GM18517 (cell line): ENCODE data around the gene ABHD15.

Experiments used
- ATAC-seq: cut with Tn5 transposase; IDR thresholded peaks from one replicate; pipeline ENCODE4 v1.9.1; 2021; ENCODE audit warnings: mild to moderate bottlenecking, moderate library complexity; ENCODE audit not compliant: unreplicated experiment

Gene ABHD15

DNA sequence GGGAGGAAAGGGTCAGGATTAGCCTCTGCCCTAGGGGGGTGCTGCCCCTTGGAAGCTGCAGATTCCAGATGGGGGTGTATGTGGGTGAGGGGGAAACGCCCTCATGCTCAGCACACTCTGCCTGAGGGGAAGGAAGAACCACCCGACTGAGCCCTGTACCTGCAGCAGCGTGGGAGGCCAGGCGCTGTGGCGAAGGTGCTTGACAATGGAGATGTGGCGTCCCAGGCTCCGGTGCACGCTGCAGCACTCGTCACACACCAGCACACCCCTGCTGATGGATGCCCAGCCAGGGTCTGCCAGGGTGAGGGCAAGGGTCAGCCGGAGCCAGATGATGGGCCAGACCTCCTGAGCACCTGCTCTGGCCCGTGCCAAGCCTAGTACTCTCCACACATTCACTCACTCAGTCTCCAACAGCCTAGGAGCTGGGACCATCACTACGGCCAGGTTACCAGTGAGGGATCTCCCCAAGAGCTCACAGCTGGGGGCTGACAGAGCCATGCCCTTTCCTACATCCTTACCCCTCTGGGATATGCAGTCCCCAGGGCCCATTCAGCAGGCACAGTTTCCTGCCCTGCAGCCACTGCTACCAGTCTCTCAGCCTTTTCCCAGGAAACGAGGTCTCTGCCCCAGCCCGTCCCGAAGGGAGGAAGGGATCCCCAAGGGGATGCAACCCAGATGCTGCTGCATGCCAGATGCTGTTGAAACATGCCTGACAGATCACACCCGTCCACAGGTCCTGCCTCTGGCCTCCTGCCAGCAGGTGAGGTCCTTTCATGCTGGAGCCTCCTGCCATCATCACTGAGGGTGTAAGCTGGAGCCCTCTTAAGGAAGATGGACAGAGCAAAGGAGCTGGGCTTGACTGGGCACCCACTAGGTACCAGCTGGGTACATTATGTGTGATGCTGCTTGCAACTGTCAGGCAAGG is 16.7 kb upstream of the ABHD15 start:
- ATAC-seq: no peak

DNA sequence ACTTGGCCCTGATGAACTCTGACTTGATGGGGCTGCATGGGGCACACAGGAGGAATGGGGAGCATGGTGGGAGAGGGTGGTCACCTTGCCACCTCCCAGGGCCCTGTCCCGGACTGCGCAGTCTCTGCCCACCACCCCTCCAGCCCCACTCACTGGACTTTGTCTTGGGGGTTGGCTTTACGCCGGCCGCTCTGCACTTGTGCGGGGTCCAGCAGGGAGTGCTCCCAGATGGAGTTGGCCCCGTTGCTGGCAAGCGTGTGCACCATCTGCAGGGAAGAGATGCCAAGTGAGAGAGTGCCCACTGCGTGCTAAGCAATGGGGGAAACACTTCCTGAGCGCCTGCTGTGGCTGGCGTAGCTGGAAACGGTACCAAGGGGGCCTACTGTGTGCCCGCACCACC is 15.9 kb upstream of the ABHD15 start:
- ATAC-seq: no peak

DNA sequence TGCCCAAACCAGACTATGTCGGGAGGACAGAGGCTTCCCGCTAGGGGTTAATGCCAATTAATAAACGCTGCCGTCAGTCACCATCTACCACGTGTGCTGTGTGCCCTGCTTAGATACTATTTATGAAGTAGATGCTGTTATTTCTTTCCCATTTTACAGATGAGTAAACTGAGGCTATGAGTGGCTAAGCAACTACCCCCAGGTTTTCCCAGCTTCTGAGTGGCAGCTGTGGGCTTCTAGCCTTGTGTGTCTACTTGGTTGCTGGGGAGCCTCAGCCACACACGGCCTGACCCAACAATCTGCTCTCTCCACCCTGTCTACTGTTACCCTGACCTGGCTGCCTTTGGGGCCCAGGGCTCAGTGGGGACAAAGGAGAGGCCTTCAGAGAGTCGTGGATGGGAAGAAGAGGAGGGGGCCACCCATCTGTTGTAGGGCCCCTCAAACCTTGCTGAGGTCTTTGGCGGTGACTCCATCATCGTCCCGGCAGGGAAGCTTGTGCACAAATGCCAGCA is 15.5 kb upstream of the ABHD15 start:
- no peak for ATAC-seq

DNA sequence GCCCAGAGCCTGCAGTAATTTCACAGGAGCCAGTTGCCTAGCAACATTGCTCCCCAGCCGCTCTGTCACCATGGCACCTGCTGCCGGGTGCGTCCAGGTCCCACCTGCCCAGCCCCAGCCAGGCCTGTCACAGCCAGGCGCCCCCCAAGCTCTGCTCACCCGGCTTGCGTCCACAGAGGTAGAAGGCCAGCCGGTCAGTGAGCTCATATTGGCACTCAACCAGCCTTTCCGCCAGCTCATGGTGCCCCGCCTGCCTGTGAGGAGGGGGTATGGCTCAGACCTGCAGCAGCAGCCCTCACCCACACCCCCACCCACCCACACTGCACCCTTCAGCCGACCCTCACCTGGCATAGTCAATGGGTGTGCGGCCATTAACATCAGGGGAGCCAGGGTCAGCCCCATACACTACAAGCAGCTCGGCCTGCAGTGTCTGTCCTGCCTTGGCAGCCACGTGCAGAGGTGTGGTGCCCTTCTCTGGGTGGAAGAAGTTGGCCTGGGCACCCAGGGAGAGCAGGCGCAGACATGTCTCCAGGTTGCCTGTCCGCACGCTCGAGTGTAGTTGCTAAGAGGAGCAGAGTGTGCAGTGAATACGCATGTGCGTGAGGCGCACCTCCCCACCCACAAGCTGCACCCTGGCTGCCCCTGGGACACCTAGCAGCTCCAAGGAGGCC is 14.9 kb upstream of the ABHD15 start:
- ATAC-seq: no peak

DNA sequence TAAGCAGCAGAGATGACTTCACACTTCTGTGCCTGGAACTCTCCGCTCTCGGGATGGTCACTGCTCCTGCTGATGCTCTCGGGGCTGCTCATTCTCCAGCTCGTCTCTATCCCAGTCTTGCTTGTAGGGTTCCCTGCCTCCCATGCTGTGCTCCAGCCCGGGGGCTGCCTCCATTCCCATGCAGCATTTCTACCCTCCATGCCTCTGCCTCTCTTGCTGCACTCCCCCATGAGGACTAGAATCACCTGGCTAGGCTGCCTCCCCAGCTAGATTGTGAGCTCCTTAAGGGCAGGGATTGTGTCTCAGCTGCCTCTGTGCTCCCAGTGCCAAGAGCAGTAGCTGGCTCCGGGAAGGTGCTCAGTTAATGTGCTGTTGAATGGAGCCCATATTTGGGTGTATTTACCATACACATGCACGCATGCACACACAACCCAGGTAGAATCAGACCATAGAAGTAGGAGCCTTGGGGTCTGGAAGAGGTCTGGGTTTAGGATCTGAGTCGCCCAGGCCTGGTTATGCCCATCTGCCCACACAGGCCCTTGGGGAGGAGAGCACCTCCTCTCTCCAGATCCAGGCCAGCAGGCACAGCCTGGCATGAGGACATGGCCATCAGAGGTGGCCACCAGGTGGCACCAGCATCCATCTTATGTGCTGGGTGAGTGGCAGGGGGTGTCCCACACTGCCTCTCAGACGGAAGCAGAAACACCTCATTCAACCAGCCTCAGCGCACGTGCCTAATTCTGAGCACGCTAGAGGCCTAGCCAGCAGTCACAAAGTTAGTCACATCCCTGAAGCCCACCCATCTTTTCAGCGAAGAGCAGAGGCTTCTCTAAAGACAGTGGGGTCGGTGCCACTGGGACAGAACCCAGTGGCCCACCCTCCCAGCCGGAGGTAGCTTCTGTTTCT is 13.3 kb upstream of the ABHD15 start:
- ATAC-seq: peak; percentile 73

DNA sequence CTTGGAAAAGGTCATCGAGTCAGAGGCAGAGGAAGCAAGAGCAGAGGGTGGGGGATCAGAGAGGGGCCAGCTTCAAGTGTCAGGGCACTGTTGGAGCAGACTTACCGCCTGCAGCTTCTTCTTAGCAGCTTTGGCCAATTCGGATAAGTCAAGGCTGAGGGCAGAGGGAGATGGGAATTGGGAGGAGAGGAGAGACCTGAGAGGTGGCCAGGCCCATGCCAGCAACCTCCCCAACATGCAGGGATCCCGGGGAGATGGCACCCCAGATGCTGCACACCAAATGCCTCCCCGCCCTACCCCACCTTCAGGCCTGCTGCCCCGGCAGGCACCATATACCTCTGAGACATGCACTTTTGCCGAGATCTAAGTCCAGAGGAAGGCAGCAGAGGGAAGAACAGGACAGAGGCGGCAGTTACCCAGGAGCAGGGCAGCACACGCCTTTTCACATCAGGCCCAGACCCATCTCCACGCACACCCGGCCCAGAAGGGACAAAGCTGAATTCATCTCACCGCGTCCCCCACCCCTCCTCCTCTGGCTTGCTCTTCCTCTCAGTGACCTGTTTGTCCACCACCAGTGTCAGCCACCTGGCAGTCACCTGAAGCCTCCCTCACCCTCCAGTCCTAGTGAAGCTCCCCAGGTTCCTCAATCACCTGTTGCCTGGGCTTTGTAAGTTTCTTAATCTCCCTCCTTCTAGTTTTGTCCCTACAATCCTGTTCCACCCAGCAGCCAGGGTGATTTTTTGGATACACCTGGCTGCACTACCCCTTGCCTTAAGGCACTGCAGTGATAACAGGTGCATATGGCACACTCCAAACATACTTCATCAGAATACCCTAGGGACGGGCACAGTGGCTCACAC is 12.0 kb upstream of the ABHD15 start:
- ATAC-seq: no peak

DNA sequence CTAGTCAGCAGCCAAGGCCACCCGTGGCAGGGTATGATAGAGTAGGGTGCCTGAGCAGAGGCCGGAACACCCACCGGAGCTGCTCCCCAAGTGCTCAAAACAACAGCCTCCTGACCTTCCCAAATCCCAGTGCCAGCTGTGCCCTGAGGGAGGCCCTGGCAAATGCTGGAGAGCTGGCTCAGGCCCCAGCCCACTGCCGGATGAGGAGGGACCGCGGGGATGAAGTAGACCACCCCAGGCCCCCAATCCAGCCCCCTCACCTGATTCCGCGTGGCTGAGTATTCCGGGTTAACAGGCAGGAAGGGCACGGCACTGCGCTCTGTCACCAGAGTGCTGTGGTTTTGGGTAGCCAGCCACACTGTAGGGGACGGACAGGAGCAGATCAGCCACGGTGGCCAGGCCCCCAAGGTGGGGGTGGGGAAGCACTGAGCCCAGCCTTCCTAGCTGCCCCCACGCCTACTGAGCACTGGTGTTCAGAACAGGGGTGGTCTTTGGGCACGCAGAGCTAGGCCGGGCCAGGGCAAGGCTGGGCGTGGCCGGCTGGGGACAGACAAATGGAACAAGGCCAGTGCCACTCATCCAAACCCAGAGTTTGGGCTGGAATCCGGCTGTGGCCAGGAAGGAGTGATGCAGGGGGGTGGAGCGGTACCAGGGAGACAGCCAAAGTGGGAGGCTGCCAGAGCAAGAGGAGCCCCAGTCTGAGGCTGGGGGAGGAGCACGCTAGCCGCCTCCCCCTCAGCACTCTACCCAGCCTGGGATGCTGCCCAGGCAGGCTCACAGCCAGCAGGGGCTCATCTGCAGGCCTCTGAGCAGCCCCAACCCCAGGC is 10.8 kb upstream of the ABHD15 start:
- ATAC-seq: no peak

DNA sequence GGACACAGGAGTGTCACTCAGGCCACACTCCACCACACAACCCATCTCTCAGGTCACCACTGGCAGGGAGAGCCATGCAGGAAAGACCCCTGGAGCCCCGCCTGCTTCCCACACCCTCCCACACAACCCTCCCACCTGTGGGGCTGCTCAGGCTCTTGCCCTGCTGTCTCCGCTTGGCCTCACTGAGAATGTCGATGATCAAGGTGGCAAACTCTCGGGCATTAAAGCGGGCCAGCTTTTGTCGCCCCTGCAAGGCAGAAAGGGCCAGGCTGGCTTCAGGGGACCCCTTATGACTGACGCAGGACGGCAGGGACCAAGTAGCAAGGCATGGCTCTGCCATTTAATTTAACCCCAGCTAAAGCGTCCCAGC is 10.1 kb upstream of the ABHD15 start:
- ATAC-seq: no peak

DNA sequence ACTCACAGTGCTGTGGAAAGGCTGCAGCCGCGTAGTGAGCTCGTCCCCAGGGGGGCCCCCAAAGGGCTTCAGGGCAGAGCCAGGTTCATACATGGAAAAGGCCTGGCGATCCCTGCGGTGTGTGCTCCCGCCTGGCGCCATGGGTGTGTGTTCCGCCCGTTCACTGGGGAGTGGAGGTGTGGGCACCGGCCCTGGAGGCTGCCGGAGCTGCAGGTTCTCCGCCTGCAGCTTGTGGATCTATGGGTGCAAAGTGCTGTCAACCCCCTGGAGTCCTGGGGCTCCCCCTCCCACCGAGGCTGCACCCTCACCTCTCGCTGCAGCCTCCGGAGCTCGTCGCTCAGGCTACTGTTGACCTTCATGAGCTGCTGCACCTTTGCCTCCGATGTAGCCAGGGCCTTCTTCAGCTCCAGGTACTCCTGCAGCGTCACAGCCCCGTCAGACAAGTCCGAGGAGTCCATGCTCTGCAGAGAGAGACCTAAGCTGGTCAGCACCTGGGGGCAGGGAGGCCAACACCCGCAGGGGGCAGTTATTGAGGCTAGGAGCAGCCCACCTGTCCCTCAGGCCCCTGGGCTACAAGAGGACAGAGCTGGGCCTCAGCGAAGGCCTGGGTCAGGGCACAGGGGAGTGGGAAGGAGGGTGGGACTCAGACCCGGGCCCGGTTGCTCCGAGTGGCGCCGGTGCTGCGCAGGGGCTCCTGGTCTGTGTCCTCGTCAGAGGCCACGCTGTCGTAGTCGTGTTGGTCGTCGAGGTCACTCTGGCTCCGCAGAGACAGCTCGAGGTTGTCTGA is 9.6 kb upstream of the ABHD15 start:
- no peak for ATAC-seq

DNA sequence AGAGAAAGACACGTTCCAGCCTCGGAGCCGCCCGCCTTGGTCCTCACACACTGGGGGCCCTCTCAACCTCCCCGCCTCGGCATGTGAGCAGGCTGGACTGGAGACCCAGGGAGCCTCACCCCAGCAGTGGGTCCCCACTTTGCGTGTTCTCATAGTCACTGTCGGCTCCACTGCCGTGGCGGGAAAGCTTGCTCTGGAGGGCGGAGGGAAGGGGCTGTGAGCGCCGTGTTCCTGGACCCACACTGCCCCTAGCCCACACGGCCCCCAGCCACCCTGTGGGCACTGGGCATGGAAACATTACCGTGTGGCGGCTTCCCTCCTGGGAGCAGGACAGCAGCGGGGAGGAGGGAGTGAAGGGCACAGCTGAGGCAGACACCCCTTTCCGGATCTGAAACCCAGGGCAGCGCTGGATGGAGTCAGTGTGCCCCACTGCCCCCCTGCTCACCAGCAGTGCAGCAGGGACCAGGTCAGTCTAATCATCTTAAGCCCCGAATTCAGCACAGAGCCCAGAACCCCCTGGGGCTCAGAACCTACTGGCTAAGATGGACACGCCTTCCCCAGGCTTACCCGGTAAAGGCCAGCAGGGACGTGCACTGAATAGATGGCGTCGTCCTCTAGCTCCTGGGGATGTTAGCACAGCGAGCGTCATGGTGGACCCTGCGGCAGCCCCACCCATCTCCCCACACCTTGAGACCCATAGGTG is 8.8 kb upstream of the ABHD15 start:
- no peak for ATAC-seq

DNA sequence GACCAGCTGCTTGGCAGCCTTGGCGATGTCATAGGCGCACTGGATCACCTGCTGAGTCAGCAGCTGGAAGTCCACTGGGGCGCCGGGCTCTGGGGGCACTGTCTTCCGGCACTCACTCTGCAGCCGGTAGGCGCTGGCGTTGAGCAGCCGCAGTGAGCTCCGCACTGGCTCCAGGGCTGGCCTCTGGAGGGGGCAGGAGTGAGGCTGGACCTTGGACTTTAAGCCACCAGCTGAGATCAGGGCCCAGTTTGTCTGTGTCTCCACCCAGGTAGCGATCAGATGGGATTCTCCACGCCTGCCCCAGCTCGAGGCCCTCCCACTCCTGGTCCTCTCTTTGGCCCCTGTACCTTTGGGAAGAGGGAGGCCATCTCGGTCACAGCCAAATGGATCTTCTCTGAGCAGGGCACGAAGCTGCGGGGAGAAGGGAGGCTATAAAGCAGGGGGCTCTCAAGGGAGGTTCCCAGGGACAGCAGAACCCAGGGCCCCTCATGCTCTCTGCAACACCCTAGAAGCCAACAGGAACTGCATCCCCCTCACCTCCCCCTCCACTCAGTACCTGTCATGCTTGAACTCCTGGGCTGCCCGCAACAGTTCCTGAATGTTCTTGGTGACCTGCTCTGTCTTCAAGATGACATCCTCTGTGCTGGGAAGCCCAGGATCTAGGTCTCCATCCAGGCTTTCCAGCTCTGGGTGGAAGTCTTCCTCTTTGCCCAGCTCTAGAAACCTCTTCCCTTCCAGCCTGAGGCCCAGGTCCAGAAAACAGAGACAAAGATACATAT is 8.1 kb upstream of the ABHD15 start:
- ATAC-seq: no peak

DNA sequence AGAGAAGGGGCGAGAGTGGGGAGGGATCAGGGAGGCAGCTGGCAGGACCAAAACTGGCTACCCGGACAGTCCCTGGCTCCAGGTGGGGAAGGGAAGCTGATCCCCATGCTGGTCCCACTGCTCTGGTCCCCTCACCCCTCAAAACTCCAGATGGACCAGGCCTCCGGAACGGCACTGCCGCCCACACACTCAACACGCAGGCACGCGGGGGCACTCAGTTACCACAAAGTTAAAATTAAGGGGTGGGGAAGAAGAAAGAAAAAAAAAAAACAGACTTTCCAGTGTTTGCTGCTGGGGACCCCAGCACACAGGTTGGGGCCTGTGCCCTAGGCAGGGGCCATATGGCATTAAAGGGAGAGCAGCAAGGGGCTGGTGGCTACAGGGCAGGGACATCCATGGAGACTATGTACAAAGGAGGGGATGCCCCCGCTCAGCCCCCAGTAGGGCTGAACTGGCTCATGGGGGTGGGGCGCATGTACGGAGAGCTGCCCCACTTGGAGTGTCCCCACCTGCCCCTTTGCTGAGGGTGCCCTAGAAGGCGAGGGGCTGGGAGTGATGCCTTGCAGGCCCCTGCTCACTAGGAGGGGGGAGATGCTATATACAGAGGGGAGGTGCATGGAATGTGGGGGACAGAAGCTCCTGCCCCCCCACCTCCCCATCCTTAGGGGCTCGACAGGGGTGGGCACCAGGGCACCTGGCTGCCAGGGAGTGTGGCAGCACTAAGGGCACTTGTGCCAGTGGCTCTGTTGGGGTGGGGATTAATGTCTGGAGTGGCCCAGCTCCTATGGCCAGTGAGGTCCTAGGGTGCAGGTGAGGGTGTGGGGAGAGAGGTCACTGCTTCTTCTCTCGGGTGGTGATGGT is 7.3 kb upstream of the ABHD15 start:
- ATAC-seq: no peak

DNA sequence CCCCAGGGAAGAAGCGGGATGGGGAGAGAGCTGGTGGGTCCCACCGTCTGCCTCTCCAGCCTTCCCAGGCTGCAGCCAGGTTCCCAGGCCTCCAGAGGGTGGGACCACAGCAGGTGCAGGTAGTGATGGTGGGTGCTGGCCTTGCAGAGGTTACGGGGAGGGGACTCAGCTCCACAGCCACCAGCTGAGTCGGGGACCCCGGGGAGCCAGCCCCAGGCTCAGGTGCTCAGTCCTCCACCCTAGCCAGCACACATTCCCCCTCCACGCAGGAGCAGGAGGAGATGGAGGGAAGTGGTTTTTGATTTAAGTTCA is 6.7 kb upstream of the ABHD15 start:
- ATAC-seq: no peak

DNA sequence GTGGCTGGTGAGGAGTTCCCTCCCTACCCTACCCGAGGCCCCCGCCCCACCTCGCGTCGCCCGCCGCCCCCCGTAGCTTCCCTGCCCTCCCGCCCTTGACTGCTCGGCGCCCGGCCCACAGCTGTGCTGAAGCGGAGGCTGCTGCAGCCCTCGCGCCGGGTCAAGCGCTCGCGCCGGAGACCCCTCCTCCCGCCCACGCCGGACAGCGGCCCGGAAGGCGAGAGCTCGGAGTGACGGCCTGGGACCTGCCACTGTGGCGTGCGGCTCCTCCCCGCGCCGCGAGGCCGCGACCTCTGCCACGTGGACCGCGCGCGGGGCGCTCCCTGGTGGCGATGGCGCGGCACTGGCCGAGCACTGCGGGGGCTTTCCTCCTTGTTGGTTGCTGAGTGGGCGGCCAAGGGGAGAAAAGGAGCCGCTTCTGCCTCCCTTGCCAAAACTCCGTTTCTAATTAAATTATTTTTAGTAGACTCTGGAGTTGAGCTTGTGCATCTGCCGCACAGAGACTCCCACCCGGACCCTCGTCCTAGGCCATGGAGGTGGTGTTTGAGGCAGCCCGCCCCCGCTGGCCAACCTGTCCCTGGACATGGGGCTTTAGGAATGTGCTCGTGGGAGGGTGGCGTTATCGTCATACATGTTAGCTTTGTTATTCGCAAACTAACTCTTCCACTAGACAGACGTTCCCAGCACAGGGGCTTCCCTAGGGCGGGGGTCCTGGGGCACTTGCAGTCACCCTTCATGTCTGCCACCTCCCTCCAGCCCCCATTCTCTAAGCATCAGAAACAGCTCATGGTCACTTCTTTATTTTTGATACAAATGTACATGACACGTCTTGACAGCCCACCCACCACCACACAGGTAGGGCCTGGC is 6.1 kb upstream of the ABHD15 start:
- no peak for ATAC-seq

DNA sequence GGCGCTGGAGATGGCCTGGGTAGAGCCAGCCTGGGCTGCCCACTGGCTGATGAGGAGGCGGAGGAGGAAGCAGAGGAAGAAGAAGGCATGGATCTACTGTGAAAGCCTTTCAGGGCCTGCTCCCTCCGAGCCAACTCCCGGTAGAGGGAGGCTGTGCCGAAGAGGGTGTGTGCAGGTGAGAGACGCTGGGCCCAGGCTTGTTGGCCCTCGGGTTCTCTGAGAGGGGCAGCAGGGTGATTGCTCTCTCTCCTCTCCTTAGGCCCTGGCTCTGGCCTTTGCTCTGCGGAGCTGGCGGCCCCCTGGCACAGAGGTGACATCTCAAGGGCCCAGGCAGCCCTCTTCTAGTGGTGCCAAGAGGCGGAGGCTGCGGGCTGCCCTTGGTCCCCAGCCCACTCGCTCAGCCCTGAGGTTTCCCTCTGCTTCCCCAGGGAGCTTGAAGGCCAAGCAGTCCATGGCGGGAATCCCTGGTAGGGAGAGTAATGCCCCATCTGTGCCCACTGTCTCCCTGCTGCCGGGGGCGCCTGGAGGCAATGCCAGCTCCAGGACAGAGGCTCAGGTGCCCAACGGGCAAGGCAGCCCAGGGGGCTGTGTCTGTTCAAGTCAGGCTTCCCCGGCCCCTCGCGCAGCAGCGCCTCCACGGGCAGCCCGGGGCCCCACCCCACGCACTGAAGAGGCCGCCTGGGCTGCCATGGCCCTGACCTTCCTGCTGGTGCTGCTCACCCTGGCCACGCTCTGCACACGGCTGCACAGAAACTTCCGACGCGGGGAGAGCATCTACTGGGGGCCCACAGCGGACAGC is 5.2 kb upstream of the ABHD15 start:
- ATAC-seq: no peak
